HG02981 (cell line): ENCODE measurements around the gene CPEB1.
"Not testable (repeated sequence)": the region's sequence is repeated elsewhere in the genome, so short reads cannot be mapped to it uniquely, and the experiment has no call there.

ENCODE experiments used
- ATAC-seq: cut with Tn5 transposase; IDR thresholded peaks from one replicate; pipeline ENCODE4 v1.9.1; 2021; ENCODE audit warnings: mild to moderate bottlenecking, moderate library complexity; ENCODE audit not compliant: unreplicated experiment

The CPEB1 gene

GRCh38 chr15:82530606-82531379 lies 116.4 kb downstream of the CPEB1 start:
- peak; percentile 95 for ATAC-seq

- ATAC-seq: no peak
Measured at GRCh38 chr15:82530006-82530405, 117.2 kb downstream of the CPEB1 start.

GRCh38 chr15:82513587-82513986 lies 133.6 kb downstream of the CPEB1 start:
- ATAC-seq: not testable (repeated sequence)

GRCh38 chr15:82507693-82508092 lies 139.5 kb downstream of the CPEB1 start:
- ATAC-seq: not testable (repeated sequence)

- ATAC-seq: not testable (repeated sequence)
Measured at GRCh38 chr15:82507087-82507486, 140.1 kb downstream of the CPEB1 start.

- not testable (repeated sequence) for ATAC-seq
Measured at GRCh38 chr15:82505842-82506241, 141.3 kb downstream of the CPEB1 start.

GRCh38 chr15:82504074-82504473 lies 143.1 kb downstream of the CPEB1 start:
- ATAC-seq: not testable (repeated sequence)

- ATAC-seq: peak; percentile 49
Measured at GRCh38 chr15:82502700-82503339, 144.3 kb downstream of the CPEB1 start.

GRCh38 chr15:82500772-82501171 lies 146.4 kb downstream of the CPEB1 start:
- ATAC-seq: not testable (repeated sequence)

- not testable (repeated sequence) for ATAC-seq
Measured at GRCh38 chr15:82497978-82498377, 149.2 kb downstream of the CPEB1 start.
